CD14-positive monocyte (primary cell): Measurements from ENCODE around the gene ESF1. TPM values are rescaled to one million over a fixed set of nuclear protein-coding genes. Genes with fewer than 3 reads are reported as not detected.

Experiments used
- DNase-seq, 3 donors: peaks; one replicate each; pipeline ENCODE4 v3.0.0-alpha.2; 2011 to 2022
- H2AFZ ChIP-seq: 2 replicates; pipeline ENCODE4 v1.6.0; 2012; ENCODE audit warnings: mild to moderate bottlenecking, low read depth, low read length, inconsistent platforms; ENCODE audit not compliant: insufficient read depth, poor library complexity, severe bottlenecking
- H3K27ac ChIP-seq, 2 donors: 1 replicate in 1 of 2; 2 replicates in 1 of 2; pipeline ENCODE4 v1.5.1; 2012 to 2013; ENCODE audit warnings: low read length in 2 of 2, control low read depth in 1 of 2, inconsistent platforms in 1 of 2, low read depth in 1 of 2, mild to moderate bottlenecking in 1 of 2
- H3K27me3 ChIP-seq, 2 donors: one replicate each; pipeline versions ENCODE4 v1.6.0 to v1.6.1; 2011 to 2013; ENCODE audit warnings: low read length in 2 of 2; ENCODE audit not compliant: control insufficient read depth in 2 of 2, insufficient read depth in 2 of 2
- H3K36me3 ChIP-seq, 2 donors: replicated peaks in 1 of 2; 1 replicate in 1 of 2; 2 replicates in 1 of 2; pipeline versions ENCODE4 v1.5.1 to v1.6.1; 2012 to 2013; ENCODE audit warnings: low read length in 2 of 2, control low read depth in 1 of 2, inconsistent platforms in 1 of 2, mild to moderate bottlenecking in 1 of 2; ENCODE audit not compliant: insufficient read depth in 2 of 2, control insufficient read depth in 1 of 2
- H3K4me1 ChIP-seq, 2 donors: 1 replicate in 1 of 2; 2 replicates in 1 of 2; pipeline versions ENCODE4 v1.5.1 to v1.6.1; 2012 to 2013; ENCODE audit warnings: low read length in 2 of 2, control low read depth in 1 of 2, inconsistent platforms in 1 of 2, mild to moderate bottlenecking in 1 of 2, moderate library complexity in 1 of 2; ENCODE audit not compliant: insufficient read depth in 2 of 2, control insufficient read depth in 1 of 2
- H3K4me2 ChIP-seq: replicated peaks from 2 replicates; pipeline ENCODE3; 2012; ENCODE audit warnings: low read length, moderate library complexity, mild to moderate bottlenecking; ENCODE audit not compliant: poor library complexity, severe bottlenecking; ENCODE audit errors: extremely low read depth
- H3K4me3 ChIP-seq, 3 experiments: fragments of 200-600 bp in 1 of 3; sonication (generic) in 1 of 3; replicated peaks in 1 of 3; 1 replicate in 2 of 3; 2 replicates in 1 of 3; pipeline ENCODE4 v1.5.1; 2011 to 2013; ENCODE audit warnings: low read length in 3 of 3, mild to moderate bottlenecking in 3 of 3, control low read depth in 2 of 3, low read depth in 2 of 3, inconsistent platforms in 1 of 3, moderate library complexity in 1 of 3
- H3K79me2 ChIP-seq: 2 replicates; pipeline ENCODE4 v1.6.0; 2012; ENCODE audit warnings: mild to moderate bottlenecking, control low read depth, inconsistent platforms, low read length, moderate library complexity; ENCODE audit not compliant: insufficient read depth
- H3K9ac ChIP-seq: 2 replicates; pipeline ENCODE4 v1.6.0; 2017; ENCODE audit warnings: low read length, mild to moderate bottlenecking; ENCODE audit not compliant: insufficient read depth, poor library complexity, severe bottlenecking
- H3K9me3 ChIP-seq, 2 donors: replicated peaks in 1 of 2; 1 replicate in 1 of 2; 2 replicates in 1 of 2; pipeline versions ENCODE4 v1.5.1 to v1.6.1; 2012 to 2013; ENCODE audit warnings: low read length in 2 of 2, control low read depth in 1 of 2; ENCODE audit not compliant: control insufficient read depth in 1 of 2, insufficient read depth in 1 of 2
- H4K20me1 ChIP-seq: 2 replicates; pipeline ENCODE4 v1.6.0; 2012; ENCODE audit warnings: mild to moderate bottlenecking, low read length, control low read depth, moderate library complexity; ENCODE audit not compliant: insufficient read depth
- H3K27ac Mint-ChIP-seq, 7 donors: one replicate each; pipeline ENCODE4 v1.8.0; 2020; ENCODE audit warnings: mild to moderate bottlenecking in 7 of 7, mixed read lengths in 7 of 7, moderate library complexity in 6 of 7, inconsistent platforms in 2 of 7
- H3K27me3 Mint-ChIP-seq, 3 donors: one replicate each; pipeline ENCODE4 v1.8.0; 2021 to 2022; ENCODE audit warnings: low read depth in 3 of 3, mild to moderate bottlenecking in 3 of 3, mixed read lengths in 3 of 3, moderate library complexity in 3 of 3, inconsistent platforms in 1 of 3
- H3K36me3 Mint-ChIP-seq, 2 donors: one replicate each; pipeline ENCODE4 v1.8.0; 2020; ENCODE audit warnings: mixed read lengths in 2 of 2, inconsistent platforms in 1 of 2, mild to moderate bottlenecking in 1 of 2
- H3K4me1 Mint-ChIP-seq: one replicate; pipeline ENCODE4 v1.8.0; 2020; ENCODE audit warnings: mild to moderate bottlenecking, mixed read lengths
- H3K4me3 Mint-ChIP-seq, 2 donors: one replicate each; pipeline ENCODE4 v1.8.0; 2020; ENCODE audit warnings: mild to moderate bottlenecking in 2 of 2, mixed read lengths in 2 of 2, moderate library complexity in 1 of 2
- H3K9me3 Mint-ChIP-seq, 7 donors: one replicate each; pipeline ENCODE4 v1.8.0; 2020 to 2022; ENCODE audit warnings: mixed read lengths in 7 of 7, mild to moderate bottlenecking in 6 of 7, moderate library complexity in 6 of 7, inconsistent platforms in 2 of 7
- WGBS: methylation state at CpG from one replicate; pipeline ENCODE4 v1.1.5; 2013; ENCODE audit warnings: missing lambda C conversion rate; ENCODE audit not compliant: insufficient coverage; 5-methylcytosine and 5-hydroxymethylcytosine counted together
- intact Hi-C, 2 donors: fragments of 100-400 bp; cut with micrococcal nuclease; formaldehyde crosslinking; loops; one replicate each; pipeline versions ENCODE4 v1.15.0 to v1.15.1; 2023
- polyA plus RNA-seq, 3 donors: library from polyadenylated mRNA; depleted of rRNA in 1 of 3; unstranded in 2 of 3; stranded (reverse) in 1 of 3; fragments of 300-500 nt in 2 of 3; fragments of >200 nt in 1 of 3; fragmentation: Illumina TruSeq in 2 of 3; gene quantifications; 1 replicate in 2 of 3; 2 replicates in 1 of 3; pipeline ENCODE4 v1.2.3, GENCODE V29; 2012 to 2021
- TF ChIP-seq, protein P1 (sequence below): fragments of 200-600 bp; IDR thresholded peaks from one replicate; pipeline ENCODE4 v1.8.0; 2022; ENCODE audit warnings: antibody characterized with exemption, mild to moderate bottlenecking

Gene ESF1
- polyA plus RNA-seq, 3 donors = 0.73 to 2.3 (median 1.7) TPM

- TF ChIP-seq, protein P1, sequence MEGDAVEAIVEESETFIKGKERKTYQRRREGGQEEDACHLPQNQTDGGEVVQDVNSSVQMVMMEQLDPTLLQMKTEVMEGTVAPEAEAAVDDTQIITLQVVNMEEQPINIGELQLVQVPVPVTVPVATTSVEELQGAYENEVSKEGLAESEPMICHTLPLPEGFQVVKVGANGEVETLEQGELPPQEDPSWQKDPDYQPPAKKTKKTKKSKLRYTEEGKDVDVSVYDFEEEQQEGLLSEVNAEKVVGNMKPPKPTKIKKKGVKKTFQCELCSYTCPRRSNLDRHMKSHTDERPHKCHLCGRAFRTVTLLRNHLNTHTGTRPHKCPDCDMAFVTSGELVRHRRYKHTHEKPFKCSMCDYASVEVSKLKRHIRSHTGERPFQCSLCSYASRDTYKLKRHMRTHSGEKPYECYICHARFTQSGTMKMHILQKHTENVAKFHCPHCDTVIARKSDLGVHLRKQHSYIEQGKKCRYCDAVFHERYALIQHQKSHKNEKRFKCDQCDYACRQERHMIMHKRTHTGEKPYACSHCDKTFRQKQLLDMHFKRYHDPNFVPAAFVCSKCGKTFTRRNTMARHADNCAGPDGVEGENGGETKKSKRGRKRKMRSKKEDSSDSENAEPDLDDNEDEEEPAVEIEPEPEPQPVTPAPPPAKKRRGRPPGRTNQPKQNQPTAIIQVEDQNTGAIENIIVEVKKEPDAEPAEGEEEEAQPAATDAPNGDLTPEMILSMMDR = no peak
- no peaks in the 10 kb centered on the region for H3K36me3 ChIP-seq
- Mint-ChIP-seq H3K36me3 (no peaks in the 10 kb centered on the region), H3K4me3 (no peak overlapping the region), H3K27ac (no peak overlapping the region), H3K4me1 (no peaks in the 10 kb centered on the region), H3K9me3 (peaks cover 0 to 9% (median 3%) of the 10 kb centered on the region in 7 donors), H3K27me3 (peaks cover 1 to 3% (median 2%) of the 10 kb centered on the region in 3 donors)
- H3K79me2 ChIP-seq = no peaks in the 10 kb centered on the region
- no CpG with 5 or more reads among the region's 1 CpG for WGBS
- no peak overlapping the region for H3K4me2 ChIP-seq
- intact Hi-C loops = no loop called here
- no peak overlapping the region for H3K27ac ChIP-seq
- H3K4me1 ChIP-seq = no peaks in the 10 kb centered on the region
- H3K27me3 ChIP-seq = no peaks in the 10 kb centered on the region
- H3K9me3 ChIP-seq = no peaks in the 10 kb centered on the region
- no peaks in the 10 kb centered on the region for H4K20me1 ChIP-seq
- no peak overlapping the region for H2AFZ ChIP-seq
- no peak overlapping the region for H3K4me3 ChIP-seq
- no peak overlapping the region for H3K9ac ChIP-seq
- no peak for DNase-seq
These were observed 105.8 kb downstream of the ESF1 start for GRCh38 chr20:13678944-13679343.

GRCh38 chr20:13677241-13677640 lies 107.5 kb downstream of the ESF1 start:
- no peak overlapping the region for H3K4me3 Mint-ChIP-seq
- H3K27ac Mint-ChIP-seq = no peak overlapping the region
- no peak overlapping the region for H2AFZ ChIP-seq
- TF ChIP-seq, protein P1 = no peak
- no peaks in the 10 kb centered on the region for H3K27me3 ChIP-seq
- no peaks in the 10 kb centered on the region for H3K36me3 ChIP-seq
- H3K36me3 Mint-ChIP-seq = no peaks in the 10 kb centered on the region
- H3K27me3 Mint-ChIP-seq = peaks cover 2 to 4% (median 2%) of the 10 kb centered on the region in 3 donors
- intact Hi-C loops = no loop called here
- H3K4me1 Mint-ChIP-seq = no peaks in the 10 kb centered on the region
- peaks cover 0 to 11% (median 4%) of the 10 kb centered on the region in 7 donors for H3K9me3 Mint-ChIP-seq
- H4K20me1 ChIP-seq = no peaks in the 10 kb centered on the region
- no peaks in the 10 kb centered on the region for H3K9me3 ChIP-seq
- H3K9ac ChIP-seq = no peak overlapping the region
- H3K27ac ChIP-seq = no peak overlapping the region
- H3K79me2 ChIP-seq = no peaks in the 10 kb centered on the region
- no peak overlapping the region for H3K4me3 ChIP-seq
- no peaks in the 10 kb centered on the region for H3K4me1 ChIP-seq
- DNase-seq = no peak
- 78% methylated on average over 4 of the region's 4 CpGs for WGBS
- H3K4me2 ChIP-seq = no peak overlapping the region
